SH-SY5Y (cell line): Measurements from ENCODE around the gene ZNF862.

Experiments
- GATA2 ChIP-seq: IDR thresholded peaks from 2 replicates; pipeline ENCODE4 v1.6.1; 2011; ENCODE audit warnings: mild to moderate bottlenecking, low read depth, low read length
- GATA3 ChIP-seq: IDR thresholded peaks from 2 replicates; pipeline ENCODE4 v1.6.1; 2011; ENCODE audit warnings: low read depth, mild to moderate bottlenecking, low read length, moderate library complexity

DNA sequence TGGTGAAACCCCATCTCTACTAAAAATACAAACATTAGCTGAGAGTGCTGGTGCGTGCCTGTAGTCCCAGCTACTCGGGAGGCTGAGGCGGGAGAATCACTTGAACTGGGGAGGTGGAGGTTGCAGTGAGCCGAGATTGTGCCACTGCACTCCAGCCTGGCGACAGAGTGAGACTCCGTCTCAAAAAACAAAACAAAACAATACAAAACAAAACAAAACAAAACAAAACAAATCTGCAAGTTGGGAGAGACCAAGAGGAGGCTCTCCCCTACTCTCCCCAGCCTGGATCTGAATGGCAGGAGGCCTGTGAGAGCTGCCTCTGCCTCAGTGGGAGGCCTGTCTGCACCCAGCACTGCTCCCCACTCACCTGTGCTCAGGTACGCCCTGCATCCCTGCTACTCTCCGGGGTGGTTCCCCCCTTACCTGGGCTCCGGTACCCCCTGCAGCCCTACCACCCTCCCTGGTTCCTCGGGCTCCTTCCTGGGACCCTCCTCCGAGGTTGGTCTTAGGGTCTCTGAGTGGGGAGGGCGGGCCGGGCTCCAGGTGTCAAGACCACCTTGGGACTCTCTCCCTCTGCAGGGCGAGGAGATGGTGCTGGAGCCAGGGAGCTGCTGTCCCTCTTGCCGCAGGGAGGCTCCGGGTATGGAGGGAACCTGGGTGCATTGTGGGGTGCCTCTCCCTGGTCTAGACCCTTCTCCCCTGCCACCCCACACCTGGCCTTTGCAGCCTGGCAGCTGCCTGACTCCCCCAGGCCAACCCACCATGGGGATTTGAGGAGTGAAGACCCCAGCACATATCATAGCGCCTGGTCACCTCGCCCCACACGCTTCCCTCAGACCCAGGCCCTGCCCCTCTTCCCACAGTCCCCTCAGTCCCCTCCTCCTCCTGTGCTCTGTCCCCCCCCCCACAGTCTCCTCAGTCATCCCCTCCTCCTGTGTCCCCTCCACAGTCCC, 9.5 kb upstream of the ZNF862 start:
- TF ChIP-seq GATA2 (no peak), GATA3 (no peak)
